Sigmoid colon (tissue), 7 donors: ENCODE measurements around the gene MYL3. TPM values are rescaled to one million over a fixed set of nuclear protein-coding genes. Genes with fewer than 3 reads are reported as not detected.

Experiments
- DNase-seq: peaks from one replicate; pipeline ENCODE4 v3.0.0-alpha.2; 2019
- H3K27ac ChIP-seq, 4 donors: fragments of 200-600 bp; sonication (generic); one replicate each; pipeline ENCODE4 v1.5.1; 2016 to 2019; ENCODE audit warnings: mild to moderate bottlenecking in 1 of 4
- H3K27me3 ChIP-seq, 3 donors: fragments of 200-600 bp; sonication (generic); one replicate each; pipeline ENCODE4 v1.5.1; 2019; ENCODE audit warnings: mild to moderate bottlenecking in 1 of 3
- H3K36me3 ChIP-seq, 4 donors: fragments of 200-600 bp; sonication (generic); one replicate each; pipeline ENCODE4 v1.5.1; 2016 to 2019
- H3K4me1 ChIP-seq, 4 donors: fragments of 200-600 bp; sonication (generic); one replicate each; pipeline ENCODE4 v1.5.1; 2017 to 2019
- H3K4me3 ChIP-seq, 4 donors: fragments of 200-600 bp; sonication (generic); one replicate each; pipeline ENCODE4 v1.5.1; 2017 to 2019; ENCODE audit warnings: mild to moderate bottlenecking in 2 of 4, moderate library complexity in 1 of 4
- H3K9me3 ChIP-seq, 4 donors: fragments of 200-600 bp in 3 of 4; sonication (generic) in 3 of 4; one replicate each; pipeline versions ENCODE4 v1.5.1 to v1.6.1; 2013 to 2019
- EP300 ChIP-seq, 4 donors: sonication (generic); formaldehyde crosslinking; IDR thresholded peaks; one replicate each; pipeline ENCODE4 v1.6.1; 2017; ENCODE audit warnings: antibody characterized with exemption in 4 of 4
- POLR2A ChIP-seq, 2 donors: fragments of 450-650 bp; IDR thresholded peaks; one replicate each; pipeline ENCODE4 v1.6.1; 2016; ENCODE audit warnings: antibody characterized with exemption in 2 of 2, mild to moderate bottlenecking in 2 of 2, moderate library complexity in 2 of 2
- POLR2AphosphoS5 ChIP-seq, 4 donors: sonication (generic); formaldehyde crosslinking; IDR thresholded peaks; one replicate each; pipeline ENCODE4 v1.6.1; 2017; ENCODE audit warnings: antibody characterized with exemption in 4 of 4
- WGBS, 2 donors: extraction: QIAGEN DNeasy Blood & Tissue Kit; methylation state at CpG; one replicate each; pipeline ENCODE4 v1.1.7; 2013; 5-methylcytosine and 5-hydroxymethylcytosine counted together
- intact Hi-C: fragments of 100-400 bp; cut with DNase I; formaldehyde crosslinking; loops from one replicate; pipeline ENCODE4 v1.15.1; 2023
- polyA plus RNA-seq, 3 donors: library from polyadenylated mRNA; stranded (reverse); fragments of 200-250 nt; gene quantifications; one replicate each; pipeline ENCODE4 v1.2.3, GENCODE V29; 2013
- total RNA-seq, 4 donors: library from RNA; depleted of rRNA; stranded (reverse); fragments of >200 nt; gene quantifications; one replicate each; pipeline ENCODE4 v1.1.0, GENCODE V29; 2016
- TF ChIP-seq, protein P1 (sequence below), 4 experiments: fragments of 450-650 bp in 3 of 4; fragments of 200-600 bp in 1 of 4; IDR thresholded peaks; one replicate each; pipeline ENCODE4 v1.5.1; 2016 to 2019; ENCODE audit warnings: antibody characterized with exemption in 4 of 4, mild to moderate bottlenecking in 3 of 4, moderate library complexity in 2 of 4
- donor health status: healthy with polysubstance abuse.
- donor health status: Bipolar disorder and iron deficiency.
- donor health status: healthy.

The MYL3 gene
- total and polyA plus RNA-seq, 7 donors: 1.5 to 11.8 (median 3.9) TPM

- TF ChIP-seq POLR2A (IDR thresholded peaks at IDR 0.05) (no peak), EP300 (IDR thresholded peaks at IDR 0.05) (no peak), POLR2AphosphoS5 (IDR thresholded peaks at IDR 0.05) (no peak)
- TF ChIP-seq, protein P1, sequence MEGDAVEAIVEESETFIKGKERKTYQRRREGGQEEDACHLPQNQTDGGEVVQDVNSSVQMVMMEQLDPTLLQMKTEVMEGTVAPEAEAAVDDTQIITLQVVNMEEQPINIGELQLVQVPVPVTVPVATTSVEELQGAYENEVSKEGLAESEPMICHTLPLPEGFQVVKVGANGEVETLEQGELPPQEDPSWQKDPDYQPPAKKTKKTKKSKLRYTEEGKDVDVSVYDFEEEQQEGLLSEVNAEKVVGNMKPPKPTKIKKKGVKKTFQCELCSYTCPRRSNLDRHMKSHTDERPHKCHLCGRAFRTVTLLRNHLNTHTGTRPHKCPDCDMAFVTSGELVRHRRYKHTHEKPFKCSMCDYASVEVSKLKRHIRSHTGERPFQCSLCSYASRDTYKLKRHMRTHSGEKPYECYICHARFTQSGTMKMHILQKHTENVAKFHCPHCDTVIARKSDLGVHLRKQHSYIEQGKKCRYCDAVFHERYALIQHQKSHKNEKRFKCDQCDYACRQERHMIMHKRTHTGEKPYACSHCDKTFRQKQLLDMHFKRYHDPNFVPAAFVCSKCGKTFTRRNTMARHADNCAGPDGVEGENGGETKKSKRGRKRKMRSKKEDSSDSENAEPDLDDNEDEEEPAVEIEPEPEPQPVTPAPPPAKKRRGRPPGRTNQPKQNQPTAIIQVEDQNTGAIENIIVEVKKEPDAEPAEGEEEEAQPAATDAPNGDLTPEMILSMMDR (IDR thresholded peaks at IDR 0.05): no peak
- no peaks in the 10 kb centered on the region for H3K9me3 ChIP-seq
- H3K4me1 ChIP-seq: peaks cover 0 to 14% (median 12%) of the 10 kb centered on the region in 4 donors
- H3K27me3 ChIP-seq: peaks cover 12 to 31% (median 14%) of the 10 kb centered on the region in 3 donors
- H3K4me3 ChIP-seq: no peak overlapping the region
- WGBS, 2 donors: 91% methylated on average over 6 of the region's 6 CpGs
- intact Hi-C loops: no loop called here
- no peak for DNase-seq
- no peak overlapping the region for H3K27ac ChIP-seq
- no peaks in the 10 kb centered on the region for H3K36me3 ChIP-seq
These were observed 37.1 kb upstream of the MYL3 start for GRCh38 chr3:46900356-46900755.

DNA sequence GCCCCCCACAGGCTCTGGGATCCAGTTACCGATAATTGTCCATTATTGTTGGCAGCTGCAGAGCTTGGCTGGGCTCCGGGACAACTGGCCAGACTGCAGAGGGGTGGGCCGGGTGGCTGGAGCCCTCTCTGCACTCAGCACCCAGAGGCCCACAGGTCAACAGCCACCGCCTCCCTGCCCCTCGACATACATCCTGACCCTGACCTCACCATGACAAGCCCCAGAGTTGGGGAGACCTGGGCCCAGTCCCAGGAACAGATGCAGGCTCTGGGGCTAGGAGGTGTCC, 36.7 kb upstream of the MYL3 start:
- no peak overlapping the region for H3K4me3 ChIP-seq
- peaks cover 0 to 14% (median 12%) of the 10 kb centered on the region in 4 donors for H3K4me1 ChIP-seq

DNA sequence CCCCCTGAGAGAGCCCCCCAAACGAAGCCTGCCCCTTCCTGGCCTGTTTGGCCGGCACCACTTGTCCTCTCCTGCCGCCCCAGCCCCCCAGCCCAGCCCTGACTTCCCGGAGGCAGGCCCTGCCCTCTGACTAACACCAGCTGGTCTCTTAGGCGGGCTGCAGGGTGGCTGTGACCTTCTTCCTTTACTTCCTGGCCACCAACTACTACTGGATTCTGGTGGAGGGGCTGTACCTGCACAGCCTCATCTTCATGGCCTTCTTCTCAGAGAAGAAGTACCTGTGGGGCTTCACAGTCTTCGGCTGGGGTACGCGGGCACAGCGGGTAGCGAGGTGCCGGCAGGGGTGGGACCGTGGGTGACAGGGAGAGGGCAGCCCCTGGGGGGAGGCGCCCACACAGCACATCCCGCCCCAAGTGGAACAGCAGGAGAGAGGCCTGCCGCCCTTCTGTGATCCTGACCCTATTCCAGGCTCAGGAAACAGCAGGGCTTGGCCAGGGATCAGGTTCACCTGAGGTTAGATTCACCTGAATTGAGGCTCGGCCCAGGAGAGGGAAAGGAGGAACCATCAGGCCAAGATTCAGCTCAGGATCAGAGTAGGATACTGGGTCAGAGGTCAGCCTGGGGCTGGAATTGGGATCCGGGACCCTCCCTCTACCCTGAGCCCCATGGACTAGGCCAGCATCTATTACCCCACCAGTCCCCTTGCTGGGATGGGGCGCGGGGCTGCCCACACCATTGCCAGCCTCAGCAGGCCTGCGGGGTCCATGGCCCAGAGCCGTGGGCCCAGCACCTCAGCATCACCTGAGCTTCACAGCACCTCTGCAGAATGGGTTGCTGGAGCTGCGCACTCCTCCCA, 36.1 kb upstream of the MYL3 start:
- no peaks in the 10 kb centered on the region for H3K36me3 ChIP-seq
- H3K9me3 ChIP-seq: no peaks in the 10 kb centered on the region
- peaks cover 12 to 31% (median 14%) of the 10 kb centered on the region in 3 donors for H3K27me3 ChIP-seq
- TF ChIP-seq, protein P1 (IDR thresholded peaks at IDR 0.05): no peak
- no peak for TF ChIP-seq POLR2A (IDR thresholded peaks at IDR 0.05)
- TF ChIP-seq EP300 (IDR thresholded peaks at IDR 0.05): no peak
- no peak for TF ChIP-seq POLR2AphosphoS5 (IDR thresholded peaks at IDR 0.05)
- intact Hi-C loops: no loop called here
- WGBS, 2 donors: 78 to 86% methylated on average over 22 of the region's 22 CpGs
- H3K4me3 ChIP-seq: no peak overlapping the region
- no peak overlapping the region for H3K27ac ChIP-seq
- DNase-seq: no peak
- peaks cover 0 to 14% (median 12%) of the 10 kb centered on the region in 4 donors for H3K4me1 ChIP-seq

More for the DNA sequence above, 36.7 kb upstream of the MYL3 start:
- H3K27me3 ChIP-seq: peaks cover 12 to 31% (median 14%) of the 10 kb centered on the region in 3 donors
- intact Hi-C loops: no loop called here
- TF ChIP-seq, protein P1 (IDR thresholded peaks at IDR 0.05): no peak
- no peak for TF ChIP-seq EP300 (IDR thresholded peaks at IDR 0.05)
- no peak for TF ChIP-seq POLR2AphosphoS5 (IDR thresholded peaks at IDR 0.05)
- TF ChIP-seq POLR2A (IDR thresholded peaks at IDR 0.05): no peak
- H3K36me3 ChIP-seq: no peaks in the 10 kb centered on the region
- DNase-seq: no peak
- H3K27ac ChIP-seq: no peak overlapping the region
- WGBS, 2 donors: 93% methylated on average over 5 of the region's 5 CpGs
- no peaks in the 10 kb centered on the region for H3K9me3 ChIP-seq

- H3K36me3 ChIP-seq: no peaks in the 10 kb centered on the region
- TF ChIP-seq EP300 (IDR thresholded peaks at IDR 0.05) (no peak), POLR2A (IDR thresholded peaks at IDR 0.05) (no peak), POLR2AphosphoS5 (IDR thresholded peaks at IDR 0.05) (no peak)
- TF ChIP-seq, protein P1 (IDR thresholded peaks at IDR 0.05): no peak
- H3K27me3 ChIP-seq: peaks cover 12 to 31% (median 14%) of the 10 kb centered on the region in 3 donors
- H3K4me1 ChIP-seq: peaks cover 0 to 16% (median 12%) of the 10 kb centered on the region in 4 donors
- WGBS, 2 donors: 10 to 16% methylated on average over 71 of the region's 71 CpGs
- no peaks in the 10 kb centered on the region for H3K9me3 ChIP-seq
- H3K27ac ChIP-seq: no peak overlapping the region
- intact Hi-C loops: no loop called here
- no peak for DNase-seq
- peak overlapping the region in 1 of 4 donors; percentile 15 for H3K4me3 ChIP-seq
These were observed 35.3 kb upstream of the MYL3 start for GRCh38 chr3:46898321-46899150.
